Upper lobe of right lung (tissue), 1 donor: Measurements from ENCODE around the gene MYO3A. TPM values are rescaled to one million over a fixed set of nuclear protein-coding genes. Genes with fewer than 3 reads are reported as not detected.

ENCODE experiments used
- ATAC-seq: fragments of 200-7000 bp; cut with Tn5 transposase; one replicate; pipeline ENCODE4 v1.9.1; 2020; ENCODE audit warnings: mild to moderate bottlenecking, moderate library complexity
- DNase-seq: peaks from one replicate; pipeline ENCODE4 v3.0.0-alpha.2; 2020
- H3K27ac ChIP-seq: fragments of 200-600 bp; one replicate; pipeline ENCODE4 v1.8.0; 2022
- H3K27me3 ChIP-seq: fragments of 200-600 bp; one replicate; pipeline ENCODE4 v1.8.0; 2022; ENCODE audit warnings: mild to moderate bottlenecking
- H3K36me3 ChIP-seq: fragments of 200-600 bp; one replicate; pipeline ENCODE4 v1.8.0; 2022
- H3K4me1 ChIP-seq: fragments of 200-600 bp; one replicate; pipeline ENCODE4 v1.8.0; 2022
- H3K4me3 ChIP-seq: fragments of 200-600 bp; one replicate; pipeline ENCODE4 v1.8.0; 2022; ENCODE audit warnings: mild to moderate bottlenecking
- H3K9me3 ChIP-seq: fragments of 200-600 bp; one replicate; pipeline ENCODE4 v1.8.0; 2022
- CTCF ChIP-seq: fragments of 200-600 bp; IDR thresholded peaks from one replicate; pipeline ENCODE4 v1.8.0; 2022; ENCODE audit warnings: antibody characterized with exemption
- intact Hi-C: fragments of 100-400 bp; cut with DNase I; formaldehyde crosslinking; loops from one replicate; pipeline ENCODE4 v1.11.0; 2022
- total RNA-seq: library from RNA; stranded (reverse); fragmentation: NEBNext Ultra II Directional; extraction: Animal tissue kit (Norgen Biotek cat#: 25700); gene quantifications from one replicate; pipeline ENCODE4 v1.2.1, GENCODE V29; 2021
- donor health status: DM: no; HTN: yes; CAD: no; lungs with severe emphysema.

Gene MYO3A
- total RNA-seq, 1 donor from 2014 or later, result 0.06 TPM

DNA sequence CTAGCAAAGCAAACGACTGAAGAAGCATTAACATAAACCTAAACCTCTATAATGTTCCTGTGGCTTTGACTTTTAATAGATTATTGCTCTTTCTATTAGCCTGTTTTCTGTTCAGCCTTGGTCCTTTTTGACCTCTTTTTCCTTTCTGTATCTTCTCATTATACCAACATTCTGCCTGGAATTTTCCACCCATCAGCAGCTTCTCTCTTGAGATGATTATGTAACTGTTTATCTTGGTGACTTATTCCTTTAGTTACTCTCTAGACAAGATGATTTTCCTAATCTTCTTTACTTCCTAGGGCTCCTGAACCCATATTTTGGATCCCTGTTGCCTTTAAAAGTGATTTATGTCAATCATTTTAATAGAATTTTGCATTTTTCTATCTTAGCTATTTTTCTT, 81.1 kb downstream of the MYO3A start:
- no peaks in the 10 kb centered on the region for H3K9me3 ChIP-seq
- H3K27me3 ChIP-seq, result no peaks in the 10 kb centered on the region
- no peak overlapping the region for H3K27ac ChIP-seq
- no peak overlapping the region for H3K4me3 ChIP-seq
- DNase-seq (no peak), ATAC-seq (no peak)
- intact Hi-C loops, result no loop called here
- no peaks in the 10 kb centered on the region for H3K4me1 ChIP-seq
- TF ChIP-seq CTCF, result no peak
- no peaks in the 10 kb centered on the region for H3K36me3 ChIP-seq

GRCh38 chr10:26022831-26023230, 88.8 kb downstream of the MYO3A start:
- Histone ChIP-seq H3K36me3 (no peaks in the 10 kb centered on the region), H3K4me3 (no peak overlapping the region), H3K27me3 (no peaks in the 10 kb centered on the region), H3K9me3 (no peaks in the 10 kb centered on the region), H3K27ac (no peak overlapping the region), H3K4me1 (no peaks in the 10 kb centered on the region)
- no peak for ATAC-seq
- no peak for DNase-seq
- intact Hi-C loops, result no loop called here
- no peak for TF ChIP-seq CTCF

DNA sequence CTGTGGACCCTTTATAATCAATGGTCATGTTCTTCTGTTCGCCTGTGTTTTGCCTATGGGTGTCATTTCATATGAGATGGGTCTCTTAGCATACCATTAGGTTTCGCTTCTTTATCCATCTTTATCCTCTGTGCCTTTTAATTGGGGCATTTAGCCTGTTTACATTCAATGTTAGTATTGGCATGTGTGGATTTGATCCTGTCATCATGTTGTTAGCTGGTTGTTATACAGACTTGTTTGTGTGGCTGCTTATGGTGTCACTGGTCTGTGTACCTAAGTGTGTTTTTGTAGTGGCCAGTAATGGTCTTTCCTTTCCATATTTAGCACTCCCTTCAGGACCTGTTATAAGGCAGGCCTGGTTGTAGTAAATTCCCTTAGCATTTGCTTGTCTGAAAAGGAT, 90.3 kb downstream of the MYO3A start:
- DNase-seq (no peak), ATAC-seq (no peak)
- Histone ChIP-seq H3K9me3 (no peaks in the 10 kb centered on the region), H3K4me1 (no peaks in the 10 kb centered on the region), H3K27me3 (no peaks in the 10 kb centered on the region), H3K27ac (no peak overlapping the region), H3K4me3 (no peak overlapping the region), H3K36me3 (no peaks in the 10 kb centered on the region)
- intact Hi-C loops, result no loop called here
- no peak for TF ChIP-seq CTCF

GRCh38 chr10:26025523-26025922, 91.5 kb downstream of the MYO3A start:
- Histone ChIP-seq H3K9me3 (no peaks in the 10 kb centered on the region), H3K4me1 (no peaks in the 10 kb centered on the region), H3K36me3 (no peaks in the 10 kb centered on the region), H3K27ac (no peak overlapping the region), H3K27me3 (no peaks in the 10 kb centered on the region), H3K4me3 (no peak overlapping the region)
- TF ChIP-seq CTCF, result no peak
- ATAC-seq (no peak), DNase-seq (no peak)
- intact Hi-C loops, result no loop called here

DNA sequence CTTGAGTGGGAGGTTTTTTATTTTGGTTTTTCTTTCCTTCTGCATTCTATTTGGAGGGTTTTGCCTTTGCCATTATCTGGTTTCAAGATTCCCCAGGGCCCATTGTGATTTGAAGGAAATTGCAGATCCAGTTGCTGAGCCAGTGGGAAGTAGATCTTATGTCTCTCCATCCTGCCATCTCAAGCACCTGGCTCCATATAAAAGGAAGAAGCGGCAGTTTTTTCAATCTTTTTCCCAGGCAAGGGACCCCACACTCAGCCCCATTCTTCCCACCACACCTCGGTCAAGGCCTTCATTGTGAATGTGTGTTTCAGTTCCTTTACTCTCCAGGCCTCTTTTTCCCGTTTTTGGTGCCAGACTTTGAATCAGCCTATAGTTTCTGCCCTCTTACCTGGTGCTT, 95.8 kb downstream of the MYO3A start:
- no peak overlapping the region for H3K4me3 ChIP-seq
- intact Hi-C loops, result no loop called here
- H3K36me3 ChIP-seq, result no peaks in the 10 kb centered on the region
- H3K4me1 ChIP-seq, result no peaks in the 10 kb centered on the region
- no peak for TF ChIP-seq CTCF
- no peaks in the 10 kb centered on the region for H3K9me3 ChIP-seq
- H3K27me3 ChIP-seq, result no peaks in the 10 kb centered on the region
- no peak overlapping the region for H3K27ac ChIP-seq
- ATAC-seq, result no peak
- DNase-seq, result no peak

DNA sequence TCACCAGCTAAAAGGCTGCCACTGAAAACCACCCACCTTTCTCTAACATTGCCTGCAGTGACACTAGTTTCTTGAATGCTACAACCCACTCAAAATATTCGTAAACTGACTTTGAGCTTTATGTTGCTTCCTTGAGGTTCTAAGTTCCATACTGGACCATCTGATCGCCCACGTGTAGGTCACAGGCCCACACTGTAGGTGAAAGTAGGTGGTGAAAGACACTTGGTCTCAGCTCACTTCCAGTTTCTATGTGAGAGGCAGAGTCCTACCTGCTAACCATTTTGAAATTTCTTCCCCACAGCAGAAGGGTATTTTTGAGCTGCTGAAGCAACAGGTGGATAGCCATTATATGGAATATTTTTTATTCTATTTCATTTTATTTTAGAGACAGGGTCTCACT, 97.3 kb downstream of the MYO3A start:
- intact Hi-C loops, result no loop called here
- DNase-seq, result no peak
- no peaks in the 10 kb centered on the region for H3K36me3 ChIP-seq
- H3K4me3 ChIP-seq, result no peak overlapping the region
- no peak overlapping the region for H3K27ac ChIP-seq
- H3K9me3 ChIP-seq, result no peaks in the 10 kb centered on the region
- H3K4me1 ChIP-seq, result no peaks in the 10 kb centered on the region
- no peak for TF ChIP-seq CTCF
- H3K27me3 ChIP-seq, result no peaks in the 10 kb centered on the region
- ATAC-seq, result no peak
